Skeletal muscle tissue (tissue), 5 donors: ENCODE measurements around the gene KLF17. TPM values are rescaled to one million over a fixed set of nuclear protein-coding genes. Genes with fewer than 3 reads are reported as not detected.

Source experiments
- H3K27ac ChIP-seq: one replicate; pipeline ENCODE4 v1.7.0; 2013; ENCODE audit warnings: mild to moderate bottlenecking, low read depth, low read length, inconsistent platforms
- H3K27me3 ChIP-seq, 3 donors: one replicate each; pipeline ENCODE4 v1.7.0; 2013; ENCODE audit warnings: low read length in 3 of 3; ENCODE audit not compliant: control insufficient read depth in 3 of 3, insufficient read depth in 3 of 3
- H3K36me3 ChIP-seq, 3 donors: one replicate each; pipeline ENCODE4 v1.7.0; 2013; ENCODE audit warnings: low read length in 3 of 3; ENCODE audit not compliant: control insufficient read depth in 3 of 3, insufficient read depth in 3 of 3
- H3K4me1 ChIP-seq, 3 donors: one replicate each; pipeline ENCODE4 v1.7.0; 2013; ENCODE audit warnings: low read length in 3 of 3, mild to moderate bottlenecking in 3 of 3; ENCODE audit not compliant: control insufficient read depth in 3 of 3, insufficient read depth in 3 of 3
- H3K4me3 ChIP-seq, 3 donors: one replicate each; pipeline ENCODE4 v1.7.0; 2013; ENCODE audit warnings: low read length in 3 of 3
- H3K9ac ChIP-seq, 3 donors: one replicate each; pipeline ENCODE4 v1.7.0; 2013; ENCODE audit warnings: low read length in 3 of 3, mild to moderate bottlenecking in 3 of 3, moderate library complexity in 2 of 3, low read depth in 1 of 3
- H3K9me3 ChIP-seq, 3 donors: one replicate each; pipeline ENCODE4 v1.7.0; 2013; ENCODE audit warnings: low read length in 3 of 3; ENCODE audit not compliant: control insufficient read depth in 3 of 3
- small RNA-seq: library from RNA; depleted of rRNA; stranded (forward); fragments of <200 nt; gene quantifications from one replicate; pipeline ENCODE3, GENCODE V24; 2014
- total RNA-seq: library from RNA; depleted of rRNA; stranded (reverse); fragments of >200 nt; gene quantifications from one replicate; pipeline ENCODE4 v1.2.3, GENCODE V29; 2014
- donor health status: Osteomylitis.

Gene KLF17
- total RNA-seq, 1 donor from 2014 or later = under 0.01 TPM

DNA sequence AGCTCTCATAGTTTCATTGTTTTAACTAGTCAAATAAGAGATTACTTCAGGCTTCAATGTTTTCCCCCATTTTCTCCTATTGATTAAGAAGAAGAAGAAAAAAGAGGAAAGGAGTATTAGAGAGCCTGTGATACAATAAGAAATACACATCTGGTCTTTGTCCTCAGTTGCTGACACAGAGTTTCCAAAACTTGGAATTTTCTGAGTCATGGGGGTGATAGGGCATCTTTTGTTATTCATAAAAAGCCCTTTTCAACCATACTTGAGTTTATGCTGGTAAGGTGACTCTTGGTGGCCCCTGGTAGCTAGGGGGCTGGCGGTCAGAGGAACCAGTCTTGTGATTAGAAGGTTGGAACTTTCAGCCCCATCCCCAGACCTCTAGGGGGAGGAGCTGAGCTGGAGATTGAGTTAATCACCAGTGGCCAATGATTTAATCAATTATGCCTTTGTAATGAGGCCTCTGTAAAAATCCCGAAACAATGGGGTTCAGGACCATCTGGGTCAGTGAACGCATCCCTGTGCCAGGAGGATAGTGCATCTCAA, 51.7 kb downstream of the KLF17 start:
- Histone ChIP-seq H3K4me3 (no peak overlapping the region), H3K36me3 (no peaks in the 10 kb centered on the region), H3K4me1 (no peaks in the 10 kb centered on the region), H3K27me3 (peaks cover 0 to 18% (median 10%) of the 10 kb centered on the region in 3 donors), H3K9me3 (peaks cover 0 to 6% (median 0%) of the 10 kb centered on the region in 3 donors), H3K9ac (no peak overlapping the region), H3K27ac (no peak overlapping the region)

DNA sequence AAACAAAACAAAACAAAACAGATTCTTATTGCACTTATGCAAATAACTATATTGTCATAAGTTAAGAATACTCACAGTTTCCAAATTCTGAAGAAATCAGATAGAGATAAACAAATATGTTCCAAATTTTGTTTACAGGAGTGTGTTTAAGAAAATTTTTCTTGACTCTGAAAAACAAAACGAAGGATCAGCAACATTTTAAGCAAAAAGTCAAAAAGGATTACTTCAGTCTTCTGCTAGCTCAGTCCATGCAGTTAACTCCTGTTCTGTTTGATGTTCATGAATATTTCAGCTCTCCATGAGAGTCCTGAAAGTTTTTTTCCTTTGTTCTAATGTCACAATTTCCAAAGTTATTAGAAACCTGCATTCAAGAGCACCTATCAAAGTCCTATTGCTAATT, 56.0 kb downstream of the KLF17 start:
- no peaks in the 10 kb centered on the region for H3K9me3 ChIP-seq
- H3K36me3 ChIP-seq = no peaks in the 10 kb centered on the region
- no peak overlapping the region for H3K9ac ChIP-seq
- no peak overlapping the region for H3K4me3 ChIP-seq
- no peak overlapping the region for H3K27ac ChIP-seq
- H3K4me1 ChIP-seq = no peaks in the 10 kb centered on the region
- peaks cover 0 to 5% (median 3%) of the 10 kb centered on the region in 3 donors for H3K27me3 ChIP-seq

Small RNAs within 50 kb of the gene (small RNA-seq; reads per million reads assigned to genes)
- not detected for gene AL035417.1
- not detected for gene OOSP1P1
- not detected for gene RF00019
- not detected for gene RN7SL479P

Other genes starting within 250 kb of the KLF17 start
- not detected for gene ARTN, start 185.0 kb upstream of the KLF17 start, total RNA-seq
- gene IPO13, start 171.9 kb upstream of the KLF17 start, total RNA-seq = 11.0 TPM
- 9.9 TPM for gene DPH2, start 148.8 kb upstream of the KLF17 start, total RNA-seq
- 73.1 TPM for gene ATP6V0B, start 143.9 kb upstream of the KLF17 start, total RNA-seq
- 29.7 TPM for gene B4GALT2, start 139.6 kb upstream of the KLF17 start, total RNA-seq
- under 0.01 TPM for gene CCDC24, start 127.2 kb upstream of the KLF17 start, total RNA-seq
- 2.1 TPM for gene SLC6A9, start 87.4 kb upstream of the KLF17 start, total RNA-seq
- not detected for gene KLF18, start 22.8 kb downstream of the KLF17 start, total RNA-seq
- gene DMAP1, start 94.7 kb downstream of the KLF17 start, total RNA-seq = 14.6 TPM
- 52.7 TPM for gene ERI3, start 236.4 kb downstream of the KLF17 start, total RNA-seq